Thyroid gland (tissue), 4 donors: ENCODE results near the gene AFP.

Experiments used
- CTCF ChIP-seq, 6 experiments: fragments of 200-600 bp in 3 of 6; fragments of 450-650 bp in 3 of 6; sonication (generic) in 3 of 6; IDR thresholded peaks; one replicate each; pipeline ENCODE4 v1.5.1; 2016 to 2019; ENCODE audit warnings: antibody characterized with exemption in 6 of 6, mild to moderate bottlenecking in 2 of 6, inconsistent platforms in 1 of 6, moderate library complexity in 1 of 6
- POLR2A ChIP-seq, 2 donors: fragments of 450-650 bp; IDR thresholded peaks; one replicate each; pipeline ENCODE4 v1.6.1; 2017; ENCODE audit warnings: antibody characterized with exemption in 2 of 2, mild to moderate bottlenecking in 2 of 2, moderate library complexity in 1 of 2

- TF ChIP-seq POLR2A (IDR thresholded peaks at IDR 0.05) (no peak), CTCF (IDR thresholded peaks at IDR 0.05) (no peak)
Observed at GRCh38 chr4:73479323-73479722, 43.3 kb downstream of the AFP start.
